PC-9 (cell line): ENCODE results near the gene RINL. TPM values are rescaled to one million over a fixed set of nuclear protein-coding genes. Genes with fewer than 3 reads are reported as not detected.

Source experiments
- BruUV-seq: library from RNA; stranded (reverse); fragments of 400-500 nt; replicated peaks from 2 replicates; lab custom pipeline; 2021; lab: Mats Ljungman, UMichigan
- CTCF ChIA-PET: fragments of 300-600 bp; sonication (Branson Sonifier 250); formaldehyde crosslinking; loops from one replicate; lab custom pipeline; 2022; ENCODE audit warnings: antibody characterized with exemption; lab: Charles Lee
- POLR2A ChIA-PET: fragments of 300-600 bp; sonication (Branson Sonifier 250); formaldehyde crosslinking; loops from one replicate; lab custom pipeline; 2022; ENCODE audit warnings: antibody characterized with exemption; ENCODE audit not compliant: unreplicated experiment; lab: Charles Lee
- DNase-seq, 2 experiments: peaks; one replicate each; pipeline versions ENCODE4 v3.0.0 to v3.0.0-alpha.2; 2015 to 2022; ENCODE audit warnings: mixed read lengths in 1 of 2
- H2AFZ ChIP-seq: fragments of 200-600 bp; sonication (generic); 2 replicates; pipeline ENCODE4 v1.8.1; 2017; ENCODE audit warnings: antibody characterized with exemption
- H3F3A ChIP-seq: fragments of 200-600 bp; sonication (generic); 2 replicates; pipeline ENCODE4 v1.8.1; 2017; ENCODE audit warnings: antibody characterized with exemption, mild to moderate bottlenecking, low read depth; ENCODE audit not compliant: insufficient read depth
- H3K27ac ChIP-seq: fragments of 200-600 bp; sonication (generic); 2 replicates; pipeline ENCODE4 v1.6.1; 2016; ENCODE audit warnings: mixed run types
- H3K27me3 ChIP-seq: fragments of 200-600 bp; sonication (generic); 2 replicates; pipeline ENCODE4 v1.6.1; 2016; ENCODE audit warnings: low read depth, mixed run types; ENCODE audit not compliant: insufficient read depth
- H3K36me3 ChIP-seq: fragments of 200-600 bp; sonication (generic); 2 replicates; pipeline ENCODE4 v1.6.1; 2016; ENCODE audit warnings: low read depth, mixed run types
- H3K4me1 ChIP-seq: fragments of 200-600 bp; sonication (generic); replicated peaks from 2 replicates; pipeline ENCODE4 v1.6.1; 2016; ENCODE audit warnings: mixed run types; ENCODE audit not compliant: insufficient read depth
- H3K4me2 ChIP-seq: fragments of 200-600 bp; sonication (generic); 2 replicates; pipeline ENCODE4 v1.6.1; 2017; ENCODE audit warnings: mixed run types
- H3K4me3 ChIP-seq: fragments of 200-600 bp; sonication (generic); 2 replicates; pipeline ENCODE4 v1.6.1; 2016; ENCODE audit warnings: mixed run types
- H3K79me2 ChIP-seq: fragments of 200-600 bp; sonication (generic); 2 replicates; pipeline ENCODE4 v1.6.1; 2017; ENCODE audit warnings: low read depth, mixed run types
- H3K9me2 ChIP-seq: fragments of 200-600 bp; sonication (generic); 2 replicates; pipeline ENCODE4 v1.8.1; 2017; ENCODE audit warnings: mild to moderate bottlenecking; ENCODE audit not compliant: insufficient read depth
- H3K9me3 ChIP-seq: fragments of 200-600 bp; sonication (generic); 2 replicates; pipeline ENCODE4 v1.8.1; 2016; ENCODE audit warnings: low read depth; ENCODE audit not compliant: insufficient read depth
- H4K20me1 ChIP-seq: fragments of 200-600 bp; sonication (generic); 2 replicates; pipeline ENCODE4 v1.8.1; 2017; ENCODE audit not compliant: insufficient read depth
- CTCF ChIP-seq: fragments of 200-600 bp; sonication (generic); conservative IDR thresholded peaks from 2 replicates; pipeline ENCODE4 v1.6.1; 2017; ENCODE audit warnings: mixed run types, antibody characterized with exemption, mild to moderate bottlenecking, moderate library complexity
- EZH2 ChIP-seq: fragments of 200-600 bp; sonication (generic); IDR thresholded peaks from 2 replicates; pipeline ENCODE4 v1.8.0; 2017; ENCODE audit warnings: antibody characterized with exemption, low read depth
- intact Hi-C: fragments of 100-400 bp; cut with micrococcal nuclease; formaldehyde crosslinking; loops from one replicate; pipeline ENCODE4 v1.10.0; 2022; ENCODE audit not compliant: unreplicated experiment
- total RNA-seq: library from RNA; stranded (reverse); gene quantifications from 2 replicates; pipeline ENCODE4 v1.2.3, GENCODE V29; 2021

The RINL gene
- total RNA-seq, 1 experiment from 2014 or later = 10.3 TPM

- Histone ChIP-seq H4K20me1 (peaks cover 54% of the 10 kb centered on the region), H3K9me3 (no peaks in the 10 kb centered on the region), H3K9me2 (no peaks in the 10 kb centered on the region), H2AFZ (no peak overlapping the region), H3K4me2 (no peak overlapping the region), H3K27me3 (no peaks in the 10 kb centered on the region), H3K27ac (no peak overlapping the region), H3K36me3 (peaks cover 64% of the 10 kb centered on the region), H3K4me3 (no peak overlapping the region), H3F3A (peaks cover 94% of the 10 kb centered on the region), H3K79me2 (peaks cover 64% of the 10 kb centered on the region), H3K4me1 (peaks cover 38% of the 10 kb centered on the region)
- POLR2A ChIA-PET = interaction anchor here (0.5 kb wide), 1 partner anchor 9 kb away, joined by 20 read pairs; no protein-coding TSS in a partner anchor
- intact Hi-C loops = no loop called here
- no TSS peak for BruUV-seq
- TF ChIP-seq EZH2 (no peak), CTCF (no peak)
- DNase-seq = no peak
- CTCF ChIA-PET = no interaction called here
Measured at GRCh38 chr19:38842439-38843174, 35.5 kb downstream of the RINL start.

- Histone ChIP-seq H3F3A (peaks cover 96% of the 10 kb centered on the region), H2AFZ (no peak overlapping the region), H3K9me3 (no peaks in the 10 kb centered on the region), H3K4me2 (no peak overlapping the region), H3K9me2 (no peaks in the 10 kb centered on the region), H4K20me1 (peaks cover 47% of the 10 kb centered on the region), H3K4me1 (peaks cover 38% of the 10 kb centered on the region), H3K79me2 (peaks cover 60% of the 10 kb centered on the region), H3K36me3 (peaks cover 65% of the 10 kb centered on the region), H3K27ac (0 out of 2 replicates have a peak overlapping the region, but pooled peaks have one; percentile 31), H3K27me3 (no peaks in the 10 kb centered on the region), H3K4me3 (no peak overlapping the region)
- ChIA-PET POLR2A (interaction anchor here (0.5 kb wide), 1 partner anchor 59 kb away, joined by 6 read pairs; no protein-coding TSS in a partner anchor), CTCF (no interaction called here)
- intact Hi-C loops = no loop called here
- no peak for DNase-seq
- TF ChIP-seq CTCF (no peak), EZH2 (no peak)
- BruUV-seq = no TSS peak
Measured at GRCh38 chr19:38841787-38842438, 36.2 kb downstream of the RINL start.

- peaks cover 66% of the 10 kb centered on the region for H3K36me3 ChIP-seq
- H3K4me2 ChIP-seq = no peak overlapping the region
- DNase-seq = no peak
- peaks cover 96% of the 10 kb centered on the region for H3F3A ChIP-seq
- peaks cover 60% of the 10 kb centered on the region for H3K79me2 ChIP-seq
- H3K27ac ChIP-seq = peak overlapping the region; percentile 31
- no peaks in the 10 kb centered on the region for H3K9me3 ChIP-seq
- H3K4me3 ChIP-seq = no peak overlapping the region
- CTCF ChIA-PET = interaction anchor here (0.6 kb wide), 1 partner anchor 44 kb away, joined by 3 read pairs; no protein-coding TSS in a partner anchor
- H3K9me2 ChIP-seq = no peaks in the 10 kb centered on the region
- intact Hi-C loops = no loop called here
- H3K27me3 ChIP-seq = no peaks in the 10 kb centered on the region
- BruUV-seq = no TSS peak
- no peak overlapping the region for H2AFZ ChIP-seq
- peaks cover 42% of the 10 kb centered on the region for H4K20me1 ChIP-seq
- H3K4me1 ChIP-seq = peaks cover 42% of the 10 kb centered on the region
- no peak for TF ChIP-seq EZH2
- TF ChIP-seq CTCF = no peak
- POLR2A ChIA-PET = no interaction called here
Measured at GRCh38 chr19:38841180-38841766, 36.8 kb downstream of the RINL start.
